Activated T-helper 1 cell treated with anti-CD3 and anti-CD28 coated beads, Interleukin-2, amount 50 U/mL, for 16 hours (primary cell): Measurements from ENCODE around the gene NEB.
"Not testable (repeated sequence)": the region's sequence is repeated elsewhere in the genome, so short reads cannot be mapped to it uniquely, and the experiment has no call there.

Source experiments
- DNase-seq, 2 donors: peaks; one replicate each; pipeline ENCODE4 v3.0.0-alpha.2; 2020; ENCODE audit warnings: low read depth in 1 of 2, low spot score in 1 of 2

NEB gene

GRCh38 chr2:151698134-151698533 lies 36.1 kb downstream of the NEB start:
- not testable (repeated sequence) for DNase-seq

GRCh38 chr2:151695778-151696177 lies 38.5 kb downstream of the NEB start:
- no peak for DNase-seq

DNA sequence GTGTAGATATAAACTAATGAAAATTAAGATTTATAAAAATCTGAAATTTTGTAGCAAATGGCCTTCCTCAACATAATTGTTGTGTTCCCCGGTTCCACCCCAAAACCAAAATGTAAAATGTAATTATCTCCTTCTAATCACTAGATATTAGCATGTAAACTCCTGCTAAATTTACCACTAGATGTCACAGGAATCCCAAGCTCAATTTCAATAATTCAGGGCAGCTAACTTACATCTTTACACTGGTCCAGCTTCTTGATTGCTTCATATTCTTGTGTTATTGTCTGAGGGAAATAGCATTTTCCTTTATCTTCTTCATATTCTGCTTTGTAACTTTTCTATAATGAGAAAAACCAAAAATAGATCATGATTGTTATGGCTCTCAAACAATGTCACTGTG lies 42.6 kb downstream of the NEB start:
- no peak for DNase-seq

DNA sequence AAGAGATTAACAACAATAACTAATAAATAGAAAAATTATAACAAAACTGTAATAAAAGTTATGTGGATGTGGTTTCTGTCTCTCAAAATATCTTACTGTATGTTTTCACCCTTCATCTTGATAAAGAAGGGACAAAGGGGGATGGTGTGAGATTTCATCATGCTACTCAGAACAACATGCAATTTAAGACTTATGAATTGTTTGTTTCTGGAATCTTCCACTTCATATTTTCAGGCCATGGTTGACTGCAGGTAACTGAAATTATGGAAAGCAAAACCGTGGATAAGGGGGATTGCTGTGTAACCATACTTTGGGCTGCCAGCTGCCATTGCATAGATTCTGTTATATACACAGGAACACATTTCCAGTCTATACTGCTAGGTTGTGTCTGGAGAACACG lies 45.6 kb downstream of the NEB start:
- DNase-seq, result no peak

GRCh38 chr2:151682459-151683003 lies 51.7 kb downstream of the NEB start:
- no peak for DNase-seq

GRCh38 chr2:151681051-151681450 lies 53.2 kb downstream of the NEB start:
- no peak for DNase-seq

DNA sequence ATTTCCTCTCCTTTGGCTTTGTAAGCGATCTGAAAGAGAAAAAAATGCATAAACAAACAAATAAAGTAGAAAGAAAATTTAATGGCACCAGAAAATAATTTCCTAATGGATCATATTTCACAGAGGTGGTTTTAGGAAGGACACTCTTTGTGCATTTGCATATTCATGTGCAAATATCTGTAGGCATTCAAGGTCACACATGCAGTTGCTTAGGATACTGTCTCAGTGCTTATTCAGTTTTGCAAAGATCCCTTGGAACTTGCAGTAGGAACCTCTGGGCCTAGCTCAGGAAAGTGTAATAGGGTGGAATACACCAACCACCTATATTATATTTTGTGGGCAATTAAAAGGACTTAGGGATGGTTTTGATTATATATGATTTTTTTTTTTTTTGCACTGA lies 54.3 kb downstream of the NEB start:
- no peak for DNase-seq

DNA sequence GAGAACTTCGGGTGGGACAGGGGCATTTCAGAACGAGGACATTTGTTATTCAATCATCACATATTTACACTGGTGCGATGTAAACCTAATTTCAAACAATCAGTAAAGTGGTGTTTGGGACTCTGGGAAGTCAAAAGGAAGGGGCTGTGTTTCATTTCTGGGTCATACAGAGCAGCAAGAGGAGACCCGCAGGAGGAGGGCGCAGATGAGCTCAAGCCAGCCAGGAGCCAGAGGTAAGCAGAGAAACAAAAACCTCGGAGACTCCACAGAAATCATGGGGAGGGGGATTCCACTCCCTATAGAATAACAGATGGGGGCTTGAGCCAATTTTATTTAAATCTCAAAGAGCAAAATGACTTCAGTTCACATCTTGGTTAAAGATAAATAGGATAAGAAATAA lies 55.4 kb downstream of the NEB start:
- DNase-seq, result no peak

DNA sequence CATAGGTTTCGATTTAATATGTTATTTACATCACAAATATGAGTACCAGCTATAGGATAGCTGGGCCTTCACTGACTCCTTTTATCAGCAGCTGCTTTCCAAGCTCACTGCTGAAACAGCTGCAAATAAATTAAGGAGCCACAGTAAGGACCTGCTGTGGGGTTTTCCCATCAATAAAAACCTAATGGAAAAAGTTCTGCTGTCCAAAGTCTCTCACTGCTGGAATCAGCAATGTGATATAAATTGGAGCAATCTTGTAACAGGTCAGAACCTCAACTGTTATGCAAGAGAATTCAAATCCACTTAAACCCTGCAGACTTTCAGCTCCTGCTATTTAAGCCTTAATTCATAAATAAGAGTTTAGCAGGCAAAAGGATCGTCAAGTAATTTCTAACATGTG lies 61.3 kb downstream of the NEB start:
- DNase-seq, result no peak

DNA sequence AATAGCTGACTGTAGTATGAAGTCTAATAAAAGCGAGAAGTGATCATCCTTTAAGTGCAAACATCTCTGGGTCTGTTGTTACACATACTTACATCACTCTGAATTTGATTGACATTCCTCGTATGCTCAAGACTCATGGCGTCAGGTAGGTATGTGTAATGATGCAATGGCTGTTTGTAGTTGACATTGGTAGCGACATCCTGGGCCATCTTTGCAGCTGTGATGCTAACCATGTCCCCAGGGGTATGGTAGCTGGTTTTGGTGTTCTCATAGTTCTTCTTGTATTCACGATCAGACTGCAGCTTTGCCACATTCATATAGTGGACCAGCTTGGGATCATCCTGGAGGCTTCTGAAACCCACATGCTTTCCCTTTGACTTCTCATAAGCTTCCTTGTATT lies 62.0 kb downstream of the NEB start:
- no peak for DNase-seq

DNA sequence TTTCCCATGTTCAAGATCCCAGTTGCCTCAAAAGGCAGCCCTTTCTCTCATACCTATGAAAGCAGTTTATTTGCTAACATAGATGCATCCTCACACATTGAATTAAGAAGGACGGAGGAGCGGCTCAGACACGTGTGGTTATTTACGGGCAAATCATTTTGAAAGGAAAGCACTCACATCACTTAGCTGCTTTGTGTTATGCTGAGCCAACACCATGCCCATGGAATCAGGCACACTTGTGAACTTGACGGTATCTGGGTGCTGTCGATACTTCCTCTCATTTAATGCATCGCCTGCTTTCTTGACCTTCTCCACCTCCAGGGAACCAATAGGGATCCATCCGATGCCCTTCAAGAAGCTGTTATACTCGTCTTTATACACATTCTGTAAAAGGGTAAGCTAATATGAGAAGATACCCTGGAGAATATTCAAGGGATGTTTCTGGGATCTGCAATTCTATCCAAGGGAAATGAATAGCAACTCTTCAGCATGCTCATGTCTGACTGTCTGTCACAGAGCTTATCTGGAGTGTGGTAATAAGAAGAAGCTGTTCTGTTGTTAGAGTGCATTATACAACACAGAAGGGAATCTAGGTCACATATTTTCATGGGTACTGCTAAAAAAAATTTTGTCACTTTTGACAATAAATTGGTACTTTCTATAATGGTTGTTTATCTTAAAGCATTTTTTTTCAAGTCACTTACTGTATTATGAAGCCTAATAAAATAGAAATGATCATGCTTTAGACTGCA lies 63.3 kb downstream of the NEB start:
- DNase-seq, result no peak

- DNase-seq, result no peak
Measured at GRCh38 chr2:151670346-151670745, 63.9 kb downstream of the NEB start.

DNA sequence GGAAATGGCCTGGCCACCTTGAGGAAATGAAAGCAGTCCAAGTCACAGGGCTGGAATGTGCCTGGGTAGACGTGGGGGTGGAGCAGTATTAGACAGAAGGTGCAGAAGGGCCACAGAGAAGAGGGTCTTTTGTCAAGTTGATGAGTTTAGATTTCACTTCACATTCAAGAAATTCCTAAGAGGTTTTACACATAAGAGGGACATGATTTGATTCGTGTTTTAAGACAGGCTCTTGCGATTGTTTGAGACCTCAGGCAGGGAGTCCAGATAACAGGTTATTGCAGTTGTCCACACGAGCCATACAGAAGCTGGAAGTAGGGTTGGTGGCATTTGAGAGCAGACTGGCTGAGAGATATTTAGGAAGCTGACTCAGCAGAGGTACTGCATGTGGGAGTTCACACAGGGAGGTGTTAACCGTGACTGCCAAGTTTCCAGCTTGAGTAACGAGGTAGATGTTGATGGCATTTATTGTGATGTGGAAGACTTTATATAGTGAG lies 64.6 kb downstream of the NEB start:
- no peak for DNase-seq

GRCh38 chr2:151668737-151669136 lies 65.5 kb downstream of the NEB start:
- no peak for DNase-seq

GRCh38 chr2:151665959-151666358 lies 68.3 kb downstream of the NEB start:
- no peak for DNase-seq

DNA sequence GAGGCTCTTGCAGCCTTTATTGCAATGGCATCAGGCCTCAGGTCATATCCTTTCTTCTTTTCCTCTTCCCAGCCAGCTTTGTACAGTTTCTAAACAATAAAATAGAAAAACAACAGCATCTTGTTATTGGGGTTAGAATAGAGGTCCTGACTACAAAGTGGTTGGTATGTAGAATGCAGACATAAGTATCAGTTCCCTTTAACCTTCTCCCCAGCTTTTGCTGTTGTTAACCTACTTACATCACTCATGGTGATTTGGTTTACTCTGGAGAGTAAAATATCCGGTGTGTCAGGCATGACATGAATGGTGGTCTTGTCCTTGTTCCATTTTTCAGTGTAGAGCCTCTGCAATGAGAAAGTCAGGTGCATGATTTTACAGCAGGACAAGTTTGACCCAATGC lies 69.8 kb downstream of the NEB start:
- DNase-seq, result no peak

- DNase-seq, result no peak
Measured at GRCh38 chr2:151661625-151662024, 72.7 kb downstream of the NEB start.

GRCh38 chr2:151658081-151658480 lies 76.2 kb downstream of the NEB start:
- no peak for DNase-seq

DNA sequence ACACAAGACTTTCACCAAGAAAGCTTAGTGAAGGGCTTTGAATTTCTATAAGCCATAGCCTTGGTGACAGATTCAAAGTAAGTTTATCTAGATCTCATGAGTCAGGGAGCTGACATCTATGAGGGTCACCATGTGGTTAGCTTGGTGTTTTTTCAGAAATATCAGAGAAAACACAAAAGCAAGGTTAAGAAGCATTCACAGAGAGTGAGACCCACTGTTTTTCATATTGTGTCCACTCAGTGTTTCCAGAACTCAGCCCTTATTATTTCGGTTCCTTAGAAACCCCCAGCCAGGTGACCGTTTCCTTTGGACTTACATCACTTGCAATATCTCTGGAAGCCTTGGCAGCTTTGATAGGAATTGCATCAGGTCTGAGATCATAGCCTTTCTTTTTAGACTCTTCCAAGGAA lies 76.6 kb downstream of the NEB start:
- DNase-seq, result no peak

- no peak for DNase-seq
Measured at GRCh38 chr2:151655663-151656398, 78.4 kb downstream of the NEB start.

DNA sequence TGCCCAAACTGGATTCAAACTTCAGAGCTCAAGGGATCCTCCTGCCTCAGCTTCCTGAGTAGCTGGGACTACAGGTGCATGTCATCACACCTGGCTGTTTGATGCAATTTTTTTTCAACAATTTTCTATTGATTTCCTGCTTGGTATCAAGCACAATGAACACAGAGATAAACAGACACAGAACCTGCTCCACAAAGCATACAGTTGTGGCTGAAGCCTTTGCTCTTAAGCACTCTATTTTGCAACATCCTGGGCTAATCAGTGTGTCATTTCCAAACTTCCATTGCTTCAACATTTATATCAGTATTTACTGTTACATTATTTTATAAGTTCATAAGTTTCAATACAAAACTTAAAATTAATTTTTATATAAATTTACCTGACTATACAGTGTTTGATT lies 79.4 kb downstream of the NEB start:
- no peak for DNase-seq

- DNase-seq, result no peak
Measured at GRCh38 chr2:151654085-151654484, 80.2 kb downstream of the NEB start.
